Endothelial cell of umbilical vein (primary cell): ENCODE results near the gene LATS2. TPM values are rescaled to one million over a fixed set of nuclear protein-coding genes. Genes with fewer than 3 reads are reported as not detected.

Experiments
- BruUV-seq: library from RNA; stranded (reverse); fragments of 400-500 nt; replicated peaks from 2 replicates; lab custom pipeline; 2021; lab: Mats Ljungman, UMichigan
- CTCF ChIA-PET: fragments of 300-600, 350-600 bp; sonication (Branson Sonifier 250); formaldehyde crosslinking; loops from one replicate; lab custom pipeline; 2021; ENCODE audit warnings: antibody characterized with exemption, inconsistent platforms; lab: Charles Lee
- POLR2A ChIA-PET: fragments of 300-600, 350-600 bp; sonication (Branson Sonifier 250); formaldehyde crosslinking; loops from one replicate; lab custom pipeline; 2021; ENCODE audit warnings: antibody characterized with exemption, inconsistent platforms; lab: Charles Lee
- DNase-seq: peaks from one replicate; pipeline ENCODE4 v3.0.0-alpha.2; 2011; ENCODE audit warnings: low read depth, low spot score
- FAIRE-seq: peaks from 2 replicates; lab custom pipeline; 2011; peaks lifted over from hg19 to GRCh38; lab: Jason Lieb, UNC
- H2AFZ ChIP-seq: 2 replicates; pipeline ENCODE4 v1.6.0; 2012; ENCODE audit warnings: low read depth, low read length, control low read depth, inconsistent platforms
- H3K27ac ChIP-seq: 2 replicates; pipeline ENCODE4 v1.5.1; 2011; ENCODE audit warnings: low read depth, mild to moderate bottlenecking, control low read depth, low read length, moderate library complexity; ENCODE audit not compliant: insufficient read depth
- H3K27me3 ChIP-seq, 2 experiments: 2 replicates each; pipeline versions ENCODE4 v1.6.0 to v1.6.1; 2011; ENCODE audit warnings: low read length in 2 of 2, mixed read lengths in 1 of 2; ENCODE audit not compliant: control insufficient read depth in 2 of 2, insufficient read depth in 2 of 2
- H3K36me3 ChIP-seq, 2 experiments: 2 replicates in 1 of 2; 3 replicates in 1 of 2; pipeline ENCODE4 v1.5.1; 2011; ENCODE audit warnings: low read length in 2 of 2, mild to moderate bottlenecking in 1 of 2, moderate library complexity in 1 of 2; ENCODE audit not compliant: control insufficient read depth in 2 of 2, insufficient read depth in 2 of 2; ENCODE audit errors: extremely low read depth in 1 of 2
- H3K4me1 ChIP-seq: 3 replicates; pipeline ENCODE4 v1.5.1; 2011; ENCODE audit warnings: mild to moderate bottlenecking, low read length; ENCODE audit not compliant: control insufficient read depth, insufficient read depth; ENCODE audit errors: extremely low read depth
- H3K4me2 ChIP-seq: 2 replicates; pipeline ENCODE4 v1.6.1; 2011; ENCODE audit warnings: low read length, control low read depth, mixed read lengths; ENCODE audit not compliant: insufficient read depth
- H3K4me3 ChIP-seq, 3 experiments: fragments of 200-600 bp in 1 of 3; sonication (generic), shearing (Covaris generic) in 1 of 3; replicated peaks in 1 of 3; 2 replicates each; pipeline ENCODE4 v1.5.1; 2011 to 2016; ENCODE audit warnings: control low read depth in 3 of 3, low read length in 3 of 3, mild to moderate bottlenecking in 2 of 3, inconsistent platforms in 1 of 3, low read depth in 1 of 3, moderate library complexity in 1 of 3; ENCODE audit not compliant: insufficient read depth in 1 of 3
- H3K79me2 ChIP-seq: 2 replicates; pipeline ENCODE4 v1.6.0; 2012; ENCODE audit warnings: low read length, inconsistent platforms; ENCODE audit not compliant: control insufficient read depth, insufficient read depth
- H3K9ac ChIP-seq: replicated peaks from 2 replicates; pipeline ENCODE3; 2011; ENCODE audit warnings: low read length, control low read depth; ENCODE audit not compliant: insufficient read depth; ENCODE audit errors: extremely low read depth
- H3K9me1 ChIP-seq: replicated peaks from 3 replicates; pipeline ENCODE4 v1.6.0; 2011; ENCODE audit warnings: mild to moderate bottlenecking, low read length; ENCODE audit not compliant: control insufficient read depth, insufficient read depth; ENCODE audit errors: extremely low read depth
- H3K9me3 ChIP-seq: replicated peaks from 2 replicates; pipeline ENCODE4 v1.5.1; 2012; ENCODE audit warnings: low read length, inconsistent platforms; ENCODE audit not compliant: control insufficient read depth, insufficient read depth
- H4K20me1 ChIP-seq: replicated peaks from 2 replicates; pipeline ENCODE3; 2011; ENCODE audit warnings: mild to moderate bottlenecking, low read length; ENCODE audit not compliant: control insufficient read depth, insufficient read depth; ENCODE audit errors: extremely low read depth
- CTCF ChIP-seq, 2 donors: IDR thresholded peaks; 1 replicate in 1 of 2; 2 replicates in 1 of 2; pipeline ENCODE4 v1.5.1; 2011; ENCODE audit warnings: low read length in 2 of 2, mild to moderate bottlenecking in 2 of 2, moderate library complexity in 2 of 2, control low read depth in 1 of 2, inconsistent platforms in 1 of 2, low read depth in 1 of 2; ENCODE audit not compliant: insufficient read depth in 1 of 2; ENCODE audit errors: extremely low read depth in 1 of 2
- EZH2 ChIP-seq: IDR thresholded peaks from 2 replicates; pipeline ENCODE4 v1.6.1; 2012; ENCODE audit warnings: borderline replicate concordance, low read depth, mild to moderate bottlenecking, moderate library complexity, low read length, inconsistent platforms; ENCODE audit not compliant: severe bottlenecking
- FOS ChIP-seq: IDR thresholded peaks from 2 replicates; pipeline ENCODE4 v1.6.1; 2011; ENCODE audit warnings: mild to moderate bottlenecking, low read length, moderate library complexity, borderline replicate concordance; ENCODE audit not compliant: insufficient read depth
- GATA2 ChIP-seq: IDR thresholded peaks from 2 replicates; pipeline ENCODE4 v1.7.0; 2011; ENCODE audit warnings: low read depth, mild to moderate bottlenecking, moderate library complexity, mixed read lengths, low read length; ENCODE audit not compliant: insufficient read length, insufficient read depth
- JUN ChIP-seq: IDR thresholded peaks from 2 replicates; pipeline ENCODE4 v1.6.1; 2011; ENCODE audit warnings: borderline replicate concordance, low read depth; ENCODE audit not compliant: insufficient read length, insufficient read depth
- MAX ChIP-seq: IDR thresholded peaks from 2 replicates; pipeline ENCODE4 v1.6.1; 2011; ENCODE audit not compliant: insufficient read depth, insufficient read length
- POLR2A ChIP-seq: IDR thresholded peaks from 2 replicates; pipeline ENCODE4 v1.6.1; 2012; ENCODE audit warnings: low read depth, mild to moderate bottlenecking, control low read depth, low read length
- dilution Hi-C: fragments of 300-500 bp; cut with MboI; formaldehyde crosslinking; loops from one replicate; pipeline ENCODE4 v1.15.0; 2019; ENCODE audit warnings: low sequenced_read_pairs; ENCODE audit not compliant: extremely low pct_ligation_motif_present
- intact Hi-C: fragments of 100-400 bp; cut with micrococcal nuclease; formaldehyde crosslinking; loops from one replicate; pipeline ENCODE4 v1.10.0; 2022
- polyA plus RNA-seq, 4 experiments: library from polyadenylated mRNA; depleted of rRNA in 3 of 4; stranded (reverse) in 3 of 4; unstranded in 1 of 4; fragments of >200 nt; gene quantifications; 2 replicates each; pipeline versions ENCODE4 v1.2.1 to v1.2.3, GENCODE V29; 2011 to 2012; ENCODE audit warnings: missing spikeins in 1 of 4
- total RNA-seq: library from RNA; stranded (reverse); gene quantifications from 2 replicates; pipeline ENCODE4 v1.2.3, GENCODE V29; 2021

The LATS2 gene
- total and polyA plus RNA-seq, 2 donors (not counting 3 experiments of a cell fraction or from before 2014, with no cell fraction given), result 33.5 to 67.6 TPM

GRCh38 chr13:21039097-21039800 lies 22.1 kb downstream of the LATS2 start:
- H2AFZ ChIP-seq, result no peak overlapping the region
- peaks cover 6% of the 10 kb centered on the region for H4K20me1 ChIP-seq
- H3K4me1 ChIP-seq, result peaks cover 73% of the 10 kb centered on the region
- TSS peak; percentile 90 for BruUV-seq
- dilution Hi-C loops, result no loop called here
- H3K9me1 ChIP-seq, result no peaks in the 10 kb centered on the region
- TF ChIP-seq CTCF (IDR thresholded peaks at IDR 0.05; ENCODE audit: extremely low read depth in 1 of 2, insufficient read depth in 1 of 2, low read depth in 1 of 2, low read length in 2 of 2) (no peak), POLR2A (peak; percentile 45), JUN (peak; percentile 55), FOS (peak; percentile 68), GATA2 (peak; percentile 82), MAX (peak; percentile 14), EZH2 (no peak)
- ChIA-PET CTCF (interaction anchor here (0.6 to 1.7 kb wide), 2 partner anchors 11 to 19 kb away, joined by 3 to 4 read pairs; no protein-coding TSS in a partner anchor), POLR2A (interaction anchor here (0.7 kb wide), 1 partner anchor 20 kb away, joined by 3 read pairs; no protein-coding TSS in a partner anchor)
- H3K4me2 ChIP-seq, result peak overlapping the region; percentile 63
- intact Hi-C loops, result loop anchor here (1.0 to 5.0 kb wide), 5 partner anchors 22 to 438 kb away; partner anchors contain the start of genes LATS2, MRPL57 and SKA3
- peak overlapping the region in 1 of 3 experiments; percentile 15 for H3K4me3 ChIP-seq
- H3K79me2 ChIP-seq, result peaks cover 91% of the 10 kb centered on the region
- peak overlapping the region; percentile 58 for H3K9ac ChIP-seq
- DNase-seq (peak; percentile 68), FAIRE-seq (peak; percentile 95)
- H3K27me3 ChIP-seq, result no peaks in the 10 kb centered on the region
- H3K27ac ChIP-seq, result peak overlapping the region; percentile 80
- no peaks in the 10 kb centered on the region for H3K9me3 ChIP-seq
- H3K36me3 ChIP-seq, result peaks cover 2 to 5% of the 10 kb centered on the region in 2 experiments
